Upper lobe of left lung (tissue), 6 donors: Measurements from ENCODE around the gene TOM1L2. TPM values are rescaled to one million over a fixed set of nuclear protein-coding genes. Genes with fewer than 3 reads are reported as not detected.

Experiments
- ATAC-seq, 2 donors: fragments of 200-7000 bp; cut with Tn5 transposase; one replicate each; pipeline ENCODE4 v1.9.1; 2022; ENCODE audit warnings: mild to moderate bottlenecking in 2 of 2, moderate library complexity in 2 of 2; ENCODE audit not compliant: low FRiP score in 2 of 2
- DNase-seq, 2 donors: peaks; one replicate each; pipeline ENCODE4 v3.0.0-alpha.2; 2019 to 2020
- H3K27ac ChIP-seq, 4 donors: fragments of 200-600 bp; sonication (generic); one replicate each; pipeline ENCODE4 v1.5.1; 2016 to 2019
- H3K27me3 ChIP-seq, 4 donors: fragments of 200-600 bp; sonication (generic); one replicate each; pipeline ENCODE4 v1.5.1; 2017 to 2019
- H3K36me3 ChIP-seq, 4 donors: fragments of 200-600 bp; sonication (generic); one replicate each; pipeline ENCODE4 v1.5.1; 2016 to 2019
- H3K4me1 ChIP-seq, 4 donors: fragments of 200-600 bp; sonication (generic); one replicate each; pipeline ENCODE4 v1.5.1; 2018 to 2019
- H3K4me3 ChIP-seq, 4 donors: fragments of 200-600 bp; sonication (generic); one replicate each; pipeline ENCODE4 v1.5.1; 2017 to 2019; ENCODE audit warnings: mild to moderate bottlenecking in 2 of 4, moderate library complexity in 1 of 4
- H3K9me3 ChIP-seq, 4 donors: fragments of 200-600 bp; sonication (generic); one replicate each; pipeline ENCODE4 v1.5.1; 2018 to 2019
- EP300 ChIP-seq, 4 donors: sonication (generic); formaldehyde crosslinking; IDR thresholded peaks; one replicate each; pipeline ENCODE4 v1.5.1; 2017; ENCODE audit warnings: antibody characterized with exemption in 4 of 4, control low read depth in 2 of 4
- POLR2A ChIP-seq, 4 donors: fragments of 450-650 bp; IDR thresholded peaks; one replicate each; pipeline ENCODE4 v1.5.1; 2016 to 2017; ENCODE audit warnings: antibody characterized with exemption in 4 of 4, mild to moderate bottlenecking in 2 of 4
- POLR2AphosphoS5 ChIP-seq, 2 donors: sonication (generic); formaldehyde crosslinking; IDR thresholded peaks; one replicate each; pipeline ENCODE4 v1.5.1; 2017; ENCODE audit warnings: antibody characterized with exemption in 2 of 2
- WGBS, 2 donors: methylation state at CpG; one replicate each; pipeline ENCODE4 v1.1.5; 2017 to 2018; 5-methylcytosine and 5-hydroxymethylcytosine counted together
- total RNA-seq, 6 donors: library from RNA; depleted of rRNA in 4 of 6; stranded (reverse); fragments of >200 nt in 4 of 6; gene quantifications; one replicate each; pipeline versions ENCODE4 v1.1.0 to v1.2.1, GENCODE V29; 2016 to 2021
- TF ChIP-seq, protein P1 (sequence below), 6 experiments: fragments of 450-650 bp in 4 of 6; fragments of 200-600 bp in 2 of 6; sonication (generic) in 2 of 6; IDR thresholded peaks; one replicate each; pipeline ENCODE4 v1.5.1; 2016 to 2019; ENCODE audit warnings: antibody characterized with exemption in 6 of 6
- donor health status: DM: no; HTN: no; CAD: no; lungs with moderate emphysema.
- donor health status: DM: no; HTN: yes; CAD: no; lungs with severe emphysema.

The TOM1L2 gene
- total RNA-seq, 6 donors from 2014 or later = 54.2 to 134 (median 72.9) TPM

DNA sequence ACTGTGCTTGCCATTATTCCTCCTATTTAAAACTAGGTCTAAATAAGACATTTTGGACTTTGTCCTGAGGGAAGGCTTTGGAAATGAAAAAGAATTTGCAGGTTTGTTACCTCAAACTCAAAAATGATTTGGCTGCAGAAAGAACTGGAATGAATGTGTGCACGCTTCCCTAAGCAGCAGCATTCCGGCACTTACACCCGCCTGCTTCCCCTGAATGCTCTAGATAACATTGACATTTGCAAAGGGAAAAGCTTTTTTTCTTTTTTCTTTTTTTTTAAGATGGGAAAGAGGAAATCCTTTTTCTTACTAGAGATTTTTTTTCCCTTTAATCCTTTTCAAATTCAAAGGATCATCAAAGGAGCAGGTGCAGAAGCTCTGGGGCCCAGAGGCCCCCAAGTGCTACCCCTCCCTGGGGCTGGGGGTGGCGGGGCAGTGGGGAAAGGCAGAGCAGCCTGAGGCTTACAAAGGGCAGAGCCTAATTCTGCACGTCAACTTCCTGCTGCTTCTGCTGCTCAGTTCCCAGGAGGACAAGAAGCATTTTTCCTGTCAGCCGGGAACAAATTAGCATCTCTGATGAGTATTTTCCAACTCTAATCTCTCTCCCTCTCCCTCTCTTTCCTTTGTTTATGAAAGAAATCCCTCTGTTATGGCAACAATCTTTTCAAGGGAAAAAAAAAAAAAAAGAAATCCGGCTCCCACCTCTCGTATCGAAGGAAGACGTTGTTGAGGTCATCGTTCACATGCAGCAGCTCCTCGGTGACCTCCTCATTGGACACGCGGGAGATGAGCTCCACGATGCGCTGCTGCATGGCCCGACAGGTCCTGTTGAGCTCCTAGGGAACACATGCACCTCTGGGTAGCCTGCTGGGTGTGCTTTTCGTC is 103.3 kb downstream of the TOM1L2 start:
- H3K36me3 ChIP-seq = peaks cover 0 to 31% (median 14%) of the 10 kb centered on the region in 4 donors
- no peaks in the 10 kb centered on the region for H3K9me3 ChIP-seq
- no peak overlapping the region for H3K4me3 ChIP-seq
- 50 to 62% methylated on average over 18 of the region's 18 CpGs for WGBS, 2 donors
- TF ChIP-seq POLR2A (IDR thresholded peaks at IDR 0.05) (no peak), EP300 (IDR thresholded peaks at IDR 0.05) (peak in 1 of 4 donors; percentile 40)
- peak in 1 of 2 donors; percentile 84 for ATAC-seq
- peaks cover 7 to 20% (median 14%) of the 10 kb centered on the region in 4 donors for H3K4me1 ChIP-seq
- H3K27ac ChIP-seq = peak overlapping the region in 2 of 4 donors; percentile 56 to 66
- DNase-seq = no peak
- no peaks in the 10 kb centered on the region for H3K27me3 ChIP-seq

DNA sequence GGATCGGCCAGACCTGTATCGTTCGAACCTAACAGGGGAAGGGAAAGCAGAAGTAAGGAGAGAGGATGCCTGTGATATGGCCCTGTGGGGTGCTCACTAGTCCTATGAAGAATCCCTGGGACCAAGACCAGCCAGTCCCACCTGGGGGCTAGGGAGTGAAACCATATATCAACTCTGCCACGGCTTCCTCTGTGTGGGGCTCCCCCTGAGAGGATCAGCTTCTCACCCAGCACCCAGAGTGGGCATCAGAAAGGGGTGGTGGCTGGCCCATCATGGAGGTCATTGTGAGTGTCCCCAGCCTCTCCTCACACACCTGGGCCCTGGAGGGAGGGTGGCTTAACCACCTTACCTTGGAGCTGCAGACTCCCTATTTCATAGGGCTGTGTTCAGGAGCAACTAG is 105.3 kb downstream of the TOM1L2 start:
- no peak for ATAC-seq
- DNase-seq = no peak
- no peak for TF ChIP-seq EP300 (IDR thresholded peaks at IDR 0.05)

DNA sequence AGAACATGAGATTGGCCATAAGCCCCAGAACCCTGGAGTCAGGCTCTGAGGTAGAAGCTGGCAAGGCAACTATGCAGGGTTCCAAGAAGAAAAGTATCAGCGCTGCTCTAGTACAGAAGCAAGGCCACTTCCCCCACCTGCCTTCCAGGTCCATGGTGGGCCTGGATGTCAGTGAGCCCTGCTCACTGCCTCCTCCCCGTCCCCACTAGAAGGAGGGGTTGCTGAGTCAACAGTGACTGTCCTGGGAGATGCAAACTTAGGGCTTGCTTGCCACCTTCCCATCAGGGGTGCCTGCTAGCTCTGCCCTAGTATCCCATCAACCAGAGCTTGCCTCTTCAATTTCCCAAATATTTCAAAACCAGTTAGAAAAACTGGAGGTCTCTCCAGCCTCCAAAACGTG is 105.8 kb downstream of the TOM1L2 start:
- Histone ChIP-seq H3K36me3 (peaks cover 0 to 41% (median 10%) of the 10 kb centered on the region in 4 donors), H3K4me1 (peaks cover 7 to 20% (median 17%) of the 10 kb centered on the region in 4 donors), H3K27me3 (no peaks in the 10 kb centered on the region), H3K27ac (no peak overlapping the region), H3K9me3 (no peaks in the 10 kb centered on the region), H3K4me3 (no peak overlapping the region)
- WGBS, 2 donors = 91% methylated on average over 1 to 3 of the region's 3 CpGs
- ATAC-seq (no peak), DNase-seq (no peak)
- TF ChIP-seq POLR2A (IDR thresholded peaks at IDR 0.05) (no peak), POLR2AphosphoS5 (IDR thresholded peaks at IDR 0.05) (no peak), EP300 (IDR thresholded peaks at IDR 0.05) (no peak)
- TF ChIP-seq, protein P1, sequence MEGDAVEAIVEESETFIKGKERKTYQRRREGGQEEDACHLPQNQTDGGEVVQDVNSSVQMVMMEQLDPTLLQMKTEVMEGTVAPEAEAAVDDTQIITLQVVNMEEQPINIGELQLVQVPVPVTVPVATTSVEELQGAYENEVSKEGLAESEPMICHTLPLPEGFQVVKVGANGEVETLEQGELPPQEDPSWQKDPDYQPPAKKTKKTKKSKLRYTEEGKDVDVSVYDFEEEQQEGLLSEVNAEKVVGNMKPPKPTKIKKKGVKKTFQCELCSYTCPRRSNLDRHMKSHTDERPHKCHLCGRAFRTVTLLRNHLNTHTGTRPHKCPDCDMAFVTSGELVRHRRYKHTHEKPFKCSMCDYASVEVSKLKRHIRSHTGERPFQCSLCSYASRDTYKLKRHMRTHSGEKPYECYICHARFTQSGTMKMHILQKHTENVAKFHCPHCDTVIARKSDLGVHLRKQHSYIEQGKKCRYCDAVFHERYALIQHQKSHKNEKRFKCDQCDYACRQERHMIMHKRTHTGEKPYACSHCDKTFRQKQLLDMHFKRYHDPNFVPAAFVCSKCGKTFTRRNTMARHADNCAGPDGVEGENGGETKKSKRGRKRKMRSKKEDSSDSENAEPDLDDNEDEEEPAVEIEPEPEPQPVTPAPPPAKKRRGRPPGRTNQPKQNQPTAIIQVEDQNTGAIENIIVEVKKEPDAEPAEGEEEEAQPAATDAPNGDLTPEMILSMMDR (IDR thresholded peaks at IDR 0.05) = no peak

More for the DNA sequence above, 105.3 kb downstream of the TOM1L2 start:
- peaks cover 0 to 36% (median 10%) of the 10 kb centered on the region in 4 donors for H3K36me3 ChIP-seq
- H3K27ac ChIP-seq = no peak overlapping the region
- WGBS, 2 donors = 93 to 94% methylated on average over 4 of the region's 4 CpGs
- H3K27me3 ChIP-seq = no peaks in the 10 kb centered on the region
- peaks cover 7 to 20% (median 17%) of the 10 kb centered on the region in 4 donors for H3K4me1 ChIP-seq
- no peaks in the 10 kb centered on the region for H3K9me3 ChIP-seq
- H3K4me3 ChIP-seq = no peak overlapping the region

DNA sequence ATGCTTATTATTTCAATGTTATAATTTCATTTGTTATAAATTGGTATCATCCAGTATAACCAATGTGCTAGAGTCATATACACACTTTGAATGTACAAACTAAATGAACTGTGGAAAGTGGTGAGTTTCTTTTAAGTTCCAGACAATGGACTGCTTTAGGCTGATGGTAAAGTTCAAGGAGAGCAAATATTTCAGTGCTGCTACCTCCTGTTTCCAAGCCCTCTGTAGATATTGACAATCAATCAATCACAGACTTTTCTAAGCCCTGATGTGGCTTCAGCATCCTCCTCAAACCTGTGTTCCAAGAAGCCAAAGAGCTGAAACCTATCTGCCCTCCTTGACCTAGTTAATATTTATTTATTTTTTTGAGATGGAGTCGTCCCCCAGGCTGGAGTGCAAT is 107.2 kb downstream of the TOM1L2 start:
- WGBS, 2 donors = 65 to 92% methylated on average over 1 of the region's 1 CpG
- peaks cover 13 to 31% (median 26%) of the 10 kb centered on the region in 4 donors for H3K4me1 ChIP-seq
- H3K4me3 ChIP-seq = no peak overlapping the region
- ATAC-seq (no peak), DNase-seq (no peak)
- TF ChIP-seq POLR2A (IDR thresholded peaks at IDR 0.05) = no peak
- TF ChIP-seq, protein P1 (IDR thresholded peaks at IDR 0.05) = no peak
- no peak for TF ChIP-seq POLR2AphosphoS5 (IDR thresholded peaks at IDR 0.05)
- no peak for TF ChIP-seq EP300 (IDR thresholded peaks at IDR 0.05)
- H3K9me3 ChIP-seq = no peaks in the 10 kb centered on the region
- H3K36me3 ChIP-seq = peaks cover 0 to 46% (median 10%) of the 10 kb centered on the region in 4 donors
- H3K27ac ChIP-seq = no peak overlapping the region
- no peaks in the 10 kb centered on the region for H3K27me3 ChIP-seq

DNA sequence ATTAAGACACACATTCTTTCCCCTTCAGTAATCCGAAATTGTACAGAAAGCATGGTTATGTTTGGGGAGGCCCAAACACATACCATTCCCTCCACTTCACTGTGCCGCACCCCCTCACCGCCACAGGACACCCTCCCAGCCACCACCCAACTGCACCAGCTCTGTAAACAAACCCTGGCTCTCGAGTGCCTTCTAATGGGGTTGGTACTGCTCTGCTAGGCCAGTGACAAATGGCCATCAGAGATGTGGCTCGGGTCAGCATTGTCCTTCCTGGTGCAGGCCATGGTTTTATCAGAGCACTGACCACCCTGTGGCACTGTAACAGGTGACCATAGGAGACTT is 111.5 kb downstream of the TOM1L2 start:
- 49 to 64% methylated on average over 5 of the region's 5 CpGs for WGBS, 2 donors
- Histone ChIP-seq H3K9me3 (no peaks in the 10 kb centered on the region), H3K4me1 (peaks cover 7 to 23% (median 17%) of the 10 kb centered on the region in 4 donors), H3K27me3 (no peaks in the 10 kb centered on the region), H3K4me3 (no peak overlapping the region), H3K27ac (peak overlapping the region in 3 of 4 donors; percentile 10 to 64 (median 59)), H3K36me3 (peaks cover 0 to 19% (median 0%) of the 10 kb centered on the region in 4 donors)
- TF ChIP-seq, protein P1 (IDR thresholded peaks at IDR 0.05) = no peak
- TF ChIP-seq EP300 (IDR thresholded peaks at IDR 0.05) (no peak), POLR2A (IDR thresholded peaks at IDR 0.05) (no peak), POLR2AphosphoS5 (IDR thresholded peaks at IDR 0.05) (no peak)
- ATAC-seq = peak; percentile 39 to 88
- peak in 1 of 2 donors; percentile 64 for DNase-seq
